ENCODE results near the gene CHRM4. TPM values are rescaled to one million over a fixed set of nuclear protein-coding genes. Genes with fewer than 3 reads are reported as not detected.

The CHRM4 gene
- total RNA-seq, 2 donors from 2014 or later: 0.46 TPM; not detected in 1

DNA sequence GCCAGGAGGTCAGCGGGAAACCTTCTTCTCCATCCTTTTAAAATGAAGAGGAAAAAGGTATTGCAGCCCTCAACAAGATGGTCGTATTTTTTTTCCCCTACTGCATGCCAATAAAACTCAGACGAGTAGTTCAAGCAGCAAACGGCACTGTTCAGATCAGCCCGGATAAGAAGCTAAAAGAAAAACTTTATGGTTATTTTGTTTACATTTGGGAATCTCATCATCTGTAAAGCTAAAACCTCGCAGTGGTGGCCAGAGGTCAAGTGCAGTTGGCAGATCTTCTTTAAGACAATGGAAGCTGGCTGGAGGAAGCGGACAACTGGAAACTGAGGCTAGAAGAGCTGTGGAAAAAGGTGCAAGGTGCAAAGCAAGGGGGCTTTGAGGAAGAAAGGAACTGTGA, 31.0 kb upstream of the CHRM4 start:
- Mint-ChIP-seq H3K4me1 (peaks cover 9% of the 10 kb centered on the region), H3K4me3 (no peak overlapping the region), H3K36me3 (ENCODE audit: low read depth) (peaks cover 36% of the 10 kb centered on the region), H3K9me3 (no peaks in the 10 kb centered on the region), H3K27ac (no peak overlapping the region), H3K27me3 (ENCODE audit: insufficient read depth) (no peaks in the 10 kb centered on the region)
- Histone ChIP-seq H3K9me3 (ENCODE audit: control insufficient read depth, low read length) (no peaks in the 10 kb centered on the region), H3K27ac (ENCODE audit: low read depth, low read length) (no peak overlapping the region), H3K4me1 (ENCODE audit: control insufficient read depth, insufficient read depth, low read length) (no peaks in the 10 kb centered on the region), H3K36me3 (ENCODE audit: control insufficient read depth, insufficient read depth, low read length) (peaks cover 50% of the 10 kb centered on the region), H3K4me3 (ENCODE audit: low read length) (no peak overlapping the region), H3K27me3 (ENCODE audit: control insufficient read depth, insufficient read depth, low read length, poor library complexity, severe bottlenecking) (no peaks in the 10 kb centered on the region), H3K9ac (ENCODE audit: extremely low read depth, low read length, poor library complexity, severe bottlenecking) (no peak overlapping the region)
- no peak for DNase-seq
- TF ChIP-seq, protein P1, sequence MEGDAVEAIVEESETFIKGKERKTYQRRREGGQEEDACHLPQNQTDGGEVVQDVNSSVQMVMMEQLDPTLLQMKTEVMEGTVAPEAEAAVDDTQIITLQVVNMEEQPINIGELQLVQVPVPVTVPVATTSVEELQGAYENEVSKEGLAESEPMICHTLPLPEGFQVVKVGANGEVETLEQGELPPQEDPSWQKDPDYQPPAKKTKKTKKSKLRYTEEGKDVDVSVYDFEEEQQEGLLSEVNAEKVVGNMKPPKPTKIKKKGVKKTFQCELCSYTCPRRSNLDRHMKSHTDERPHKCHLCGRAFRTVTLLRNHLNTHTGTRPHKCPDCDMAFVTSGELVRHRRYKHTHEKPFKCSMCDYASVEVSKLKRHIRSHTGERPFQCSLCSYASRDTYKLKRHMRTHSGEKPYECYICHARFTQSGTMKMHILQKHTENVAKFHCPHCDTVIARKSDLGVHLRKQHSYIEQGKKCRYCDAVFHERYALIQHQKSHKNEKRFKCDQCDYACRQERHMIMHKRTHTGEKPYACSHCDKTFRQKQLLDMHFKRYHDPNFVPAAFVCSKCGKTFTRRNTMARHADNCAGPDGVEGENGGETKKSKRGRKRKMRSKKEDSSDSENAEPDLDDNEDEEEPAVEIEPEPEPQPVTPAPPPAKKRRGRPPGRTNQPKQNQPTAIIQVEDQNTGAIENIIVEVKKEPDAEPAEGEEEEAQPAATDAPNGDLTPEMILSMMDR (conservative IDR thresholded peaks at IDR 0.05): no peak
- 88 to 90% methylated on average over 6 to 7 of the region's 7 CpGs for WGBS, 2 experiments (ENCODE audit: insufficient coverage in 1 of 2, insufficient read length in 1 of 2)

DNA sequence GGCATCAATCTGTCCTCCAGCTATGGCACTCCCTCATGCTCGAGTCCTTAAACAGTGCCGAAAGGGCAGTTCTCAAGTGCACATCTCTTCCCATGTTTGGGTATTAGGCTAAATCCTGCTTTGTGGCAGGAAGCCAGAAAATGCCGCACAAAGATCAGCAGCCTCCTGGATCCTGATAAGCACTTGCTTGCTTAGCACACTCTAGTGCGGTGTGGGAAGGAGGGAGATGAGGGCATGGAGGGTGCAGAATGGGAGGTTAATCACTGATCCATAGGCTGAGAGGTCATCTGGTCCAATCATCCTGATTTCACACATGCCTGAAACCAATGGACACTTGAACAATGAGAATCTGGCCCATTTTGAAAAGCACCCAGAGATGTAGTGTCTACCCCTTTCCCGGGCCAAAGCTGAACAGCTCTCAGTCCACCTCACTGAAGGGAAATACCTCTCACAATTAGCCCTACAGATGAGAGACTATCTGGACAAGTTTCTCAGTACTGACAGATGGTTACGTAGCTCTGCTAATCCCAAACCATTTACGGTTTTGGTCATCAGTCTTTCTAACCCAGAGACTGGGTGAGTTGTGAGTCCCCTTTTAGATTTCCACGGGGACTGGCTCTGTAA, 29.8 kb upstream of the CHRM4 start:
- Histone ChIP-seq H3K36me3 (ENCODE audit: control insufficient read depth, insufficient read depth, low read length) (peaks cover 56% of the 10 kb centered on the region), H3K27ac (ENCODE audit: low read depth, low read length) (no peak overlapping the region), H3K9ac (ENCODE audit: extremely low read depth, low read length, poor library complexity, severe bottlenecking) (no peak overlapping the region), H3K4me3 (ENCODE audit: low read length) (no peak overlapping the region), H3K4me1 (ENCODE audit: control insufficient read depth, insufficient read depth, low read length) (no peaks in the 10 kb centered on the region), H3K27me3 (ENCODE audit: control insufficient read depth, insufficient read depth, low read length, poor library complexity, severe bottlenecking) (no peaks in the 10 kb centered on the region), H3K9me3 (ENCODE audit: control insufficient read depth, low read length) (no peaks in the 10 kb centered on the region)
- Mint-ChIP-seq H3K27me3 (ENCODE audit: insufficient read depth) (no peaks in the 10 kb centered on the region), H3K4me3 (no peak overlapping the region), H3K27ac (no peak overlapping the region), H3K4me1 (peaks cover 9% of the 10 kb centered on the region), H3K36me3 (ENCODE audit: low read depth) (peaks cover 38% of the 10 kb centered on the region), H3K9me3 (no peaks in the 10 kb centered on the region)
- DNase-seq: no peak
- TF ChIP-seq, protein P1 (conservative IDR thresholded peaks at IDR 0.05): no peak
- 94 to 96% methylated on average over 7 to 8 of the region's 8 CpGs for WGBS, 2 experiments (ENCODE audit: insufficient coverage in 1 of 2, insufficient read length in 1 of 2)

DNA sequence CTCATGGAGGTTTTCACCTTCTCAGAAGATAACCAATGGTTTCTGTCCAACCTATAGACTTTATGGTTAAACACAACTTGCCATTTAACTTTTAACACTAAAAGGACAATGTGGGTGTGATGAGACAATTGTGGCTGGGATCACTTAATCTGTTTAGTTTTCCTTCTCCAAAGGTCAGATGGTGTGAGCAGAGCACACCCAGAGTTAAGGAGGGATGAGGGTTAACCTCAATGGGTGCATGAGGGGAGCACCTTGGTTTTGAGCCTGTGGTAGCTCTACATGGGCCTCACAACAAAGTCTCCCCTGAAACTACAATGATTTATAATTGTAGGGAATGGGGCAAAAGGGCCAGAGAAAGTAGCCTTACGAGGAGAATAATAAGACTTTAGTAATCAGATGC, 28.9 kb upstream of the CHRM4 start:
- H3K4me1 Mint-ChIP-seq: peaks cover 9% of the 10 kb centered on the region
- H3K4me3 Mint-ChIP-seq: no peak overlapping the region
- DNase-seq: no peak
- Histone ChIP-seq H3K9me3 (ENCODE audit: control insufficient read depth, low read length) (no peaks in the 10 kb centered on the region), H3K4me3 (ENCODE audit: low read length) (no peak overlapping the region), H3K36me3 (ENCODE audit: control insufficient read depth, insufficient read depth, low read length) (peaks cover 59% of the 10 kb centered on the region), H3K4me1 (ENCODE audit: control insufficient read depth, insufficient read depth, low read length) (no peaks in the 10 kb centered on the region), H3K27ac (ENCODE audit: low read depth, low read length) (no peak overlapping the region), H3K27me3 (ENCODE audit: control insufficient read depth, insufficient read depth, low read length, poor library complexity, severe bottlenecking) (no peaks in the 10 kb centered on the region), H3K9ac (ENCODE audit: extremely low read depth, low read length, poor library complexity, severe bottlenecking) (no peak overlapping the region)
- WGBS, 2 experiments (ENCODE audit: insufficient coverage in 1 of 2, insufficient read length in 1 of 2): 100% methylated on average over 1 of the region's 1 CpG; no CpG with 5 or more reads in 1 of the 2 experiments
- no peaks in the 10 kb centered on the region for H3K9me3 Mint-ChIP-seq
- H3K36me3 Mint-ChIP-seq (ENCODE audit: low read depth): peaks cover 45% of the 10 kb centered on the region
- H3K27me3 Mint-ChIP-seq (ENCODE audit: insufficient read depth): no peaks in the 10 kb centered on the region
- TF ChIP-seq, protein P1 (conservative IDR thresholded peaks at IDR 0.05): no peak
- H3K27ac Mint-ChIP-seq: no peak overlapping the region

All from endodermal cell (in vitro differentiated cells).